GM18517 (cell line): ENCODE data around the gene KISS1R.

ENCODE experiments used
- ATAC-seq: cut with Tn5 transposase; IDR thresholded peaks from one replicate; pipeline ENCODE4 v1.9.1; 2021; ENCODE audit warnings: mild to moderate bottlenecking, moderate library complexity; ENCODE audit not compliant: unreplicated experiment

The KISS1R gene

GRCh38 chr19:899336-900042, 17.6 kb upstream of the KISS1R start:
- no peak for ATAC-seq

- ATAC-seq: no peak
These were observed 17.2 kb upstream of the KISS1R start for GRCh38 chr19:900043-900301.

- no peak for ATAC-seq
These were observed 16.6 kb upstream of the KISS1R start for GRCh38 chr19:900302-901111.

GRCh38 chr19:901216-902092, 15.7 kb upstream of the KISS1R start:
- ATAC-seq: no peak

GRCh38 chr19:902093-902370, 15.1 kb upstream of the KISS1R start:
- ATAC-seq: no peak

GRCh38 chr19:902446-903226, 14.5 kb upstream of the KISS1R start:
- no peak for ATAC-seq

GRCh38 chr19:903266-903797, 13.8 kb upstream of the KISS1R start:
- no peak for ATAC-seq

- no peak for ATAC-seq
These were observed 12.6 kb upstream of the KISS1R start for GRCh38 chr19:904545-904944.

GRCh38 chr19:906480-906879, 10.7 kb upstream of the KISS1R start:
- ATAC-seq: no peak

GRCh38 chr19:907183-907853, 9.8 kb upstream of the KISS1R start:
- ATAC-seq: no peak

- ATAC-seq: no peak
These were observed 5.7 kb upstream of the KISS1R start for GRCh38 chr19:911197-912033.

GRCh38 chr19:912181-913079, 4.7 kb upstream of the KISS1R start:
- no peak for ATAC-seq

GRCh38 chr19:913080-913748, 3.9 kb upstream of the KISS1R start, which contains the start of gene R3HDM4:
Gene R3HDM4 (minus strand): TSS chr19:913219. CDS start chr19:913157, 62 bp downstream.
- ATAC-seq: no peak

- no peak for ATAC-seq
These were observed 349 bp upstream of the KISS1R start for GRCh38 chr19:916645-917322.

GRCh38 chr19:918152-918437, 962 bp downstream of the KISS1R start:
- ATAC-seq: no peak

GRCh38 chr19:918481-919198, 1.5 kb downstream of the KISS1R start:
- no peak for ATAC-seq
